DOHH2 (cell line): ENCODE data around the gene ZNF410.

ENCODE experiments used
- EZH2phosphoT487 ChIP-seq: fragments of 200-600 bp; sonication (generic); IDR thresholded peaks from 2 replicates; pipeline ENCODE4 v1.6.1; 2017; ENCODE audit warnings: borderline replicate concordance, mild to moderate bottlenecking, antibody characterized with exemption, low read length, moderate library complexity, mixed read lengths
- TF ChIP-seq, protein P1 (sequence below): fragments of 200-600 bp; sonication (generic); IDR thresholded peaks from one replicate; pipeline ENCODE4 v1.5.1; 2014; ENCODE audit warnings: antibody characterized with exemption, mild to moderate bottlenecking, low read depth, low read length; ENCODE audit not compliant: poor library complexity, severe bottlenecking

DNA sequence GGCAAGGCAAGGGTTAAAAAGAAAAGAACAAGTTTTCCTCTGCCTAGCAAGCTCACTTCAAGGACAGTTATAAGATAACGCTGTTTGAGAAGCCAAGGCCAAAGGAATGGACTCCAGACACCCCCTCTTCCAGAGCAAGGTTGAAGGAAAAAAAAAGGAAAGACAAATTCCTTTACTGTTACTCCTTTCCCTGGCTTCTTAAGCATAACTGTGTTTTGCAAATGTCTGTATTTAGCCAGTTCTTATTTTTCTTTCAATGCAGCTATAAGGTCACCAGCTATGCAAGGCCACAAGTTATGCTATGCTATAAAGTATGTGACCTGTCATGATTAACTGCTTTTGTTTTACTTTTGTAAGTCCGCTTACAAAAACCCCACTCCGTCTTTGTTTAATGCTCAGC, 26.6 kb downstream of the ZNF410 start:
- no peak for TF ChIP-seq EZH2phosphoT487
- TF ChIP-seq, protein P1, sequence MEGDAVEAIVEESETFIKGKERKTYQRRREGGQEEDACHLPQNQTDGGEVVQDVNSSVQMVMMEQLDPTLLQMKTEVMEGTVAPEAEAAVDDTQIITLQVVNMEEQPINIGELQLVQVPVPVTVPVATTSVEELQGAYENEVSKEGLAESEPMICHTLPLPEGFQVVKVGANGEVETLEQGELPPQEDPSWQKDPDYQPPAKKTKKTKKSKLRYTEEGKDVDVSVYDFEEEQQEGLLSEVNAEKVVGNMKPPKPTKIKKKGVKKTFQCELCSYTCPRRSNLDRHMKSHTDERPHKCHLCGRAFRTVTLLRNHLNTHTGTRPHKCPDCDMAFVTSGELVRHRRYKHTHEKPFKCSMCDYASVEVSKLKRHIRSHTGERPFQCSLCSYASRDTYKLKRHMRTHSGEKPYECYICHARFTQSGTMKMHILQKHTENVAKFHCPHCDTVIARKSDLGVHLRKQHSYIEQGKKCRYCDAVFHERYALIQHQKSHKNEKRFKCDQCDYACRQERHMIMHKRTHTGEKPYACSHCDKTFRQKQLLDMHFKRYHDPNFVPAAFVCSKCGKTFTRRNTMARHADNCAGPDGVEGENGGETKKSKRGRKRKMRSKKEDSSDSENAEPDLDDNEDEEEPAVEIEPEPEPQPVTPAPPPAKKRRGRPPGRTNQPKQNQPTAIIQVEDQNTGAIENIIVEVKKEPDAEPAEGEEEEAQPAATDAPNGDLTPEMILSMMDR = no peak
